GM12873 (cell line): ENCODE measurements around the gene RTF2.

Experiments
- CTCF ChIP-seq: IDR thresholded peaks from 2 replicates; pipeline ENCODE4 v1.5.1; 2012; ENCODE audit warnings: low read depth, mild to moderate bottlenecking, moderate library complexity, low read length, control low read depth; ENCODE audit not compliant: insufficient read depth; ENCODE audit errors: missing control alignments

Gene RTF2

GRCh38 chr20:56483970-56484369, 15.5 kb downstream of the RTF2 start:
- no peak for TF ChIP-seq CTCF

DNA sequence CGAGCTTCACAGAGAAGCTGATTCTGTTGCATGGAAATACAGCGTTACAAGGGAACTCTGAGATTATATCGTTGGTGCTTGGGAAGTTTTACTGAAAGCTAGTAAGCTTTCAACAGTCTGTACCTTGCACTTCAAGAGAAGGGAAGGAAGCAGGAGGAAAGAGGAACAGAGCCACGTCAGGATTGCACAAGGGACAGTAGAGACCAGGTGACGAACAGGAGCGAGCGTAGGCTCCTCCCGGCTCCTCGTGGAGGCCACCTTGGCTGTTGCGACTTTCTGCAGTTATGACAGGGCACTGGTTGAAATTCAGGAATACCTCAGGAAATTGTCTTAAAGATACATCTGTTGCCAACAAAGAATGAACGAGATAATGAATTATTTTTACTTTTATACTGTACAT, 18.8 kb downstream of the RTF2 start:
- no peak for TF ChIP-seq CTCF

- no peak for TF ChIP-seq CTCF
These were observed 20.1 kb downstream of the RTF2 start for GRCh38 chr20:56488566-56488965.

DNA sequence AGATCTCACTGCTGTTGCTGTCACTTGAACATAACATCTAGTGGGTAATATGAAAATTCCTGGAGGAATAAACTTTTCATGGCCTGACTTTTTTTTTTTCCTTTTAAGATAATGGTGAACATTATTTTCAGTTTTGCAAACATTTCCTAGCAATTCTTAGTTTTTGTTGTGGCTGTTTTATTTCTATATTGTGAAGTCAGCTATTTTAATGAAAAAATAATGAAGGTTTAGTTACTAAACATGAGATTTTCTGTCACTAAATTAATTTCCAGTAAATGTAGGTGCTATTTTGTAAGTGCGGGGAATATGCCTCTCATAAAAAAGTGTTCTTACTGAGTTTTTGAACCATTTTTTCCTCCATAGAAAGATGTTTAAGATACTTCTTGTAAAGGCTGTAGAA, 32.7 kb downstream of the RTF2 start:
- no peak for TF ChIP-seq CTCF

DNA sequence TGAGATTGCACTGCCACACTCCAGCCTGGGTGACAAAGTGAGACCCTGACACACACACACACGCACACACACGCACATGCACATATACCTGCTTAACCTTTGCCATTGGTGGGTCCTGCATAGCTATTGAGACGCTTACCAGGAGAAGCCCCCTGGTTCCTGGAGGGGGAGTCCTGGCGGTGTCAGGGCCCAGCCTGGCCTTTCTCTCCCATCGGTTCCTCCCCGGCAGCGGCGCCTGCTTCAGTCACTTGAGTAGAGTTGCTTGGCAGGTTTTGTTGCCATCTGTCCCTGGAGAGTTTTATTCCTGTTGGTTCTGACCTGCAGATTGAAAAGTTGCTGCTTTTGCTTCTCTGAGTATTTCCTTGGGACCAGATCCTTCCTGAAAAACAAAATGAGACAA, 35.5 kb downstream of the RTF2 start:
- TF ChIP-seq CTCF = no peak

- TF ChIP-seq CTCF = peak; percentile 72
These were observed 36.1 kb downstream of the RTF2 start for GRCh38 chr20:56504373-56505005.

- no peak for TF ChIP-seq CTCF
These were observed 37.7 kb downstream of the RTF2 start for GRCh38 chr20:56506103-56506502.

DNA sequence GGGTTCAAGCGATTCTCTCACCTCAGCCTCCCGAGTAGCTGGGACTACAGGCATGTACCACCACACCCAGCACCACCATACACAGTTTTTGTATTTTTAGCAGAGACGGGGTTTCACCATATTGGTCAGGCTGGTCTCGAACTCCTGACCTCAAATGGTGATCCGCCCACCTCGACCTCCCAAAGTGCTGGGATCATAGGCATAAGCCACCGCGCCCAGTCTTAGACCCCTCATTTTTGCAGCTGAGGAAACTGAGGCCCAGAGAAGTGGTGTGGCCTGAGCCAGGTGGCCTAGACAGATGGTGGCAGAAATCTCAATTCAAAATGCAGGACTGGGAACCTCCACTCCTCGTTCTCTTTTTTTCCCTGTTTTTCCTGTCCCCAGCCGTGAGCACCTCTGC, 43.5 kb downstream of the RTF2 start:
- TF ChIP-seq CTCF = no peak
